ENCODE data around the gene SEC22B.
"Not testable (repeated sequence)": the region's sequence is repeated elsewhere in the genome, so short reads cannot be mapped to it uniquely, and the experiment has no call there.

Gene SEC22B

GRCh38 chr1:120116094-120116493 lies 60.2 kb downstream of the SEC22B start:
- DNase-seq (ENCODE audit: low spot score): not testable (repeated sequence)

- not testable (repeated sequence) for DNase-seq (ENCODE audit: low spot score)
These were observed 63.2 kb downstream of the SEC22B start for GRCh38 chr1:120113134-120113533.

- DNase-seq (ENCODE audit: low spot score): not testable (repeated sequence)
These were observed 64.1 kb downstream of the SEC22B start for GRCh38 chr1:120112212-120112611.

GRCh38 chr1:120111771-120112170 lies 64.5 kb downstream of the SEC22B start:
- DNase-seq (ENCODE audit: low spot score): not testable (repeated sequence)

GRCh38 chr1:120111008-120111407 lies 65.3 kb downstream of the SEC22B start:
- DNase-seq (ENCODE audit: low spot score): not testable (repeated sequence)

- not testable (repeated sequence) for DNase-seq (ENCODE audit: low spot score)
These were observed 66.7 kb downstream of the SEC22B start for GRCh38 chr1:120109656-120110055.

- DNase-seq (ENCODE audit: low spot score): not testable (repeated sequence)
These were observed 67.1 kb downstream of the SEC22B start for GRCh38 chr1:120109180-120109579.

GRCh38 chr1:120105288-120105687 lies 71.0 kb downstream of the SEC22B start:
- not testable (repeated sequence) for DNase-seq (ENCODE audit: low spot score)

- not testable (repeated sequence) for DNase-seq (ENCODE audit: low spot score)
These were observed 72.6 kb downstream of the SEC22B start for GRCh38 chr1:120103768-120104167.

- DNase-seq (ENCODE audit: low spot score): not testable (repeated sequence)
These were observed 74.7 kb downstream of the SEC22B start for GRCh38 chr1:120101593-120101992.
